A673 (cell line): ENCODE measurements around the gene REXO4.

Source experiments
- EZH2 ChIP-seq: fragments of 200-600 bp; sonication (generic); IDR thresholded peaks from 2 replicates; pipeline ENCODE4 v1.6.1; 2017; ENCODE audit warnings: borderline replicate concordance, low read depth, mild to moderate bottlenecking, mixed read lengths, antibody characterized with exemption, low read length; ENCODE audit not compliant: poor library complexity, severe bottlenecking
- TF ChIP-seq, protein P1 (sequence below): fragments of 300-800, 200-600 bp; sonication (generic); conservative IDR thresholded peaks from 2 replicates; pipeline ENCODE4 v1.5.1; 2017; ENCODE audit warnings: low read depth, mild to moderate bottlenecking, antibody characterized with exemption, low read length, moderate library complexity, mixed read lengths

GRCh38 chr9:133423216-133423615 is 5.4 kb upstream of the REXO4 start:
- TF ChIP-seq EZH2 = no peak
- TF ChIP-seq, protein P1, sequence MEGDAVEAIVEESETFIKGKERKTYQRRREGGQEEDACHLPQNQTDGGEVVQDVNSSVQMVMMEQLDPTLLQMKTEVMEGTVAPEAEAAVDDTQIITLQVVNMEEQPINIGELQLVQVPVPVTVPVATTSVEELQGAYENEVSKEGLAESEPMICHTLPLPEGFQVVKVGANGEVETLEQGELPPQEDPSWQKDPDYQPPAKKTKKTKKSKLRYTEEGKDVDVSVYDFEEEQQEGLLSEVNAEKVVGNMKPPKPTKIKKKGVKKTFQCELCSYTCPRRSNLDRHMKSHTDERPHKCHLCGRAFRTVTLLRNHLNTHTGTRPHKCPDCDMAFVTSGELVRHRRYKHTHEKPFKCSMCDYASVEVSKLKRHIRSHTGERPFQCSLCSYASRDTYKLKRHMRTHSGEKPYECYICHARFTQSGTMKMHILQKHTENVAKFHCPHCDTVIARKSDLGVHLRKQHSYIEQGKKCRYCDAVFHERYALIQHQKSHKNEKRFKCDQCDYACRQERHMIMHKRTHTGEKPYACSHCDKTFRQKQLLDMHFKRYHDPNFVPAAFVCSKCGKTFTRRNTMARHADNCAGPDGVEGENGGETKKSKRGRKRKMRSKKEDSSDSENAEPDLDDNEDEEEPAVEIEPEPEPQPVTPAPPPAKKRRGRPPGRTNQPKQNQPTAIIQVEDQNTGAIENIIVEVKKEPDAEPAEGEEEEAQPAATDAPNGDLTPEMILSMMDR = no peak
